Cerebellar cortex (tissue), 1 donor: ENCODE measurements around the gene ALLC.

Experiments
- DNase-seq: peaks from one replicate; pipeline ENCODE4 v3.0.0-alpha.2; 2015; ENCODE audit warnings: low spot score

Gene ALLC

DNA sequence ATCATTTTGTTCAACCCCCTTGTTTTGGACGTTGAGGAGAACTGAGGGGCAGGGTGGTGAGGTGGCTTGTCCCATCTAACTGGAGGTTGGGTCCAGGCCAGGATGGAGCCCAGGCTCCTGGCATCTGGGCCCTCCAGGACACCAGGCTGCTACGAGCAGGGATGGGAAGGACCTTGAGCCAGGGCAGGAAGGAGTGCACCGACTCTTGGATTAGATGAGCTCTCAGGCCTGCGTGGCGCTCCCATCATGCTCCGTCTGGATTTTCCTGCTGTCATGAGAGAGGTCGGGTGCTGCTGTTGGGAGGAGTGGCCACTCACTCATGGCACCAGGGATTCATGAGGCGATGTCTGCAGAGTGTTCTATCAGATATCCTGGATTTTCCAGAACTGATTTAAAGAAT, 18.3 kb upstream of the ALLC start:
- DNase-seq = no peak

DNA sequence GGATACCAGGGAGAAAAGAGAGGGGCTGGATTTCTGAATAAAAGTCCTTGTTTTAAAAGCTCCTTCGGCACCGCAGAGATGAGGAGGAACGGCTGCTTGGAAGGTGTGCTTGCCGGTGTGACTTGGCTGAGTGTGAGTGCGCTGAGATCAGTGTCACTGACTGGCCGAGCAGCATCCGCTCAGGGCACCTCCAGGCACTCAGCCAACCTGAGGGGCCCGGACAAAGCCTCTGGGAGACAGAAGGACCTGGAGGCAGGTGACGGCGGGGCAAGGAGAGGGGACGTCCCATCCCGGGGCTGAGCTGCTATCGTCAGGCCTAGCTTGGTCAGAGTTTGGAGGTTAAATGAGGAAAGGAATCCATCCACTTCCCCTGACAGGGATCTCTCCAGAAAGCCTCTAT, 16.8 kb upstream of the ALLC start:
- DNase-seq = no peak

DNA sequence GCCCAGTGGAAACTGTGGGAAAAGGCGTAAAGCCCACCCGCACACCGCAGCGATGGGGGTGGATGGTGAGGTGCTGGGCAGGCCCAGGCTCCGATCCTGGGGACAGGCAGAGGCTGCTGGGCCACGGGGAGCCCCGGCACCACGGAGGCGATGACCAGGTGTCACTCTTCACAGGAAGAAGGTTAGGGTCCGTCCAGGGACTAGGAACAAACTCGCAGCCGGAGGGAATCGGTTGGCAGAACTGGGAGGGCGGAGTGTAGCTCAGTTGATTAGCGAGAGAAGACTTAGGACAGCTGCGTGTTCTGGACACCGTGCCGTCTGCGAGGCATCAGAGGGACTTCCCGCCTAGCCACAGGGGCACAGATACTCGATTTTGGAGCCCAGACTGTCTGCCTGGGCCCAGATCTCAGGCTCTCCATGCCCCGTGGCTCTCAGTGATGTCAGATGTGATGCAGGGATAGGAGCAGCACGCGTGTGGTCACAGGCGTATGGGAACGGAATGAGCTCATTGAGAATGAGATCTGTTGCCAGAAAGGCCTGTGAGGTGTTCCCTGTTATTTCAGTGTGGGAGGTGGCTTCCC, 16.1 kb upstream of the ALLC start:
- no peak for DNase-seq

DNA sequence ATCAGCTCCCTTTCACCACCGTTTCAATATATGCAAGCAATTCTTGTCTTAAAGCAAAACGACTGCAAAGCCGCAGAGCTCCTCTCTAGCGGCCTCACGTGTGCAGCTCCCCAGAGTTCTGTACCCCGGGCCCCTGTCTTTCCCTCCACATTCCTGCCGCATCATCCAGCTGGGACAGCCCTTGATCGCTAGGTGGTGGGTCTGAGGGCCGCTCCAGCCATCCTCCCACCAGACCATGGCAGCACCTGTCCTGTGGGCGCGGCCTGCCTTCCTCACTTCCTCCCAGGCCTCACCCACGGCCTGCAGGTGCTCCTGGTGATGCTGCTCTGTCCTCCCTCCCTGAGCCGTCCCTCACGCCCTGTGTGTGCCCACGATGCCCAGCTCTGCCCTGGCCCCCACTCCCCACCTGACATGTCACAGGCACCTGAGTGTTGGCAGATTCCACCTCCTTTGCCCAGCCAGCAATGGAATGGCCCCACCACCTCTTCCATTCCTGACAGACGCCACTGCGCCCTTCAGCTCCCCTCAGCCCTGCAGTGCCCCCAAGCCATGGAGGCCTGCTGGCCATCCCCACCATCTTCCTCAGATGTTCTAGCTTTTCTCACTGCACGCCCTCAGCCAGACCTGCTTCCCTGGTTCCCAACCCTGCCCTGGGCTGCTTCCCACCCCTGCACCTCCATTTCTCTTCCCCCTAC, 15.3 kb upstream of the ALLC start:
- DNase-seq = no peak

DNA sequence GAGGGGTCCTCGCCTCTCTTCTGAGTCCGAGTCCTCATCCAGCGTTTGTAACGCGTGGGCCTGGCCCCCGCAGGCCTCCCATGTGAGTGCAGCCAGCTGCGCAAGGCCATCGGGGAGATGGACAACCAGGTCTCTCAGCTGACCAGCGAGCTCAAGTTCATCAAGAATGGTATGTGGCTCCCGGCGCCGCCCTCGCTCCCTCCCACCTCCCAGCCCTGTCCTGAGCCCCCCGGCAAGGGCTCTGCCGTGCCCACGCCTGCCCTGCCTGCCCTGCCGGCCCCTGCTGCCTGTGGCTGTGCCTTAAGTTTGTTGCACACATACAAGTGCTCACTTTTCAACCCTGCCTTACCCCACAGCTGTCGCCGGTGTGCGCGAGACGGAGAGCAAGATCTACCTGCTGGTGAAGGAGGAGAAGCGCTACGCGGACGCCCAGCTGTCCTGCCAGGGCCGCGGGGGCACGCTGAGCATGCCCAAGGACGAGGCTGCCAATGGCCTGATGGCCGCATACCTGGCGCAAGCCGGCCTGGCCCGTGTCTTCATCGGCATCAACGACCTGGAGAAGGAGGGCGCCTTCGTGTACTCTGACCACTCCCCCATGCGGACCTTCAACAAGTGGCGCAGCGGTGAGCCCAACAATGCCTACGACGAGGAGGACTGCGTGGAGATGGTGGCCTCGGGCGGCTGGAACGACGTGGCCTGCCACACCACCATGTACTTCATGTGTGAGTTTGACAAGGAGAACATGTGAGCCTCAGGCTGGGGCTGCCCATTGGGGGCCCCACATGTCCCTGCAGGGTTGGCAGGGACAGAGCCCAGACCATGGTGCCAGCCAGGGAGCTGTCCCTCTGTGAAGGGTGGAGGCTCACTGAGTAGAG, 14.4 kb upstream of the ALLC start:
- no peak for DNase-seq

DNA sequence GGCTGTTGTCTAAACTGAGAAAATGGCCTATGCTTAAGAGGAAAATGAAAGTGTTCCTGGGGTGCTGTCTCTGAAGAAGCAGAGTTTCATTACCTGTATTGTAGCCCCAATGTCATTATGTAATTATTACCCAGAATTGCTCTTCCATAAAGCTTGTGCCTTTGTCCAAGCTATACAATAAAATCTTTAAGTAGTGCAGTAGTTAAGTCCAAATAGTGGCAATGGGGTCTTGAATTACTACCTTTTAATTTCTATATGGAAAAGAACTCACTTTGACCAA, 13.8 kb upstream of the ALLC start:
- DNase-seq = no peak

DNA sequence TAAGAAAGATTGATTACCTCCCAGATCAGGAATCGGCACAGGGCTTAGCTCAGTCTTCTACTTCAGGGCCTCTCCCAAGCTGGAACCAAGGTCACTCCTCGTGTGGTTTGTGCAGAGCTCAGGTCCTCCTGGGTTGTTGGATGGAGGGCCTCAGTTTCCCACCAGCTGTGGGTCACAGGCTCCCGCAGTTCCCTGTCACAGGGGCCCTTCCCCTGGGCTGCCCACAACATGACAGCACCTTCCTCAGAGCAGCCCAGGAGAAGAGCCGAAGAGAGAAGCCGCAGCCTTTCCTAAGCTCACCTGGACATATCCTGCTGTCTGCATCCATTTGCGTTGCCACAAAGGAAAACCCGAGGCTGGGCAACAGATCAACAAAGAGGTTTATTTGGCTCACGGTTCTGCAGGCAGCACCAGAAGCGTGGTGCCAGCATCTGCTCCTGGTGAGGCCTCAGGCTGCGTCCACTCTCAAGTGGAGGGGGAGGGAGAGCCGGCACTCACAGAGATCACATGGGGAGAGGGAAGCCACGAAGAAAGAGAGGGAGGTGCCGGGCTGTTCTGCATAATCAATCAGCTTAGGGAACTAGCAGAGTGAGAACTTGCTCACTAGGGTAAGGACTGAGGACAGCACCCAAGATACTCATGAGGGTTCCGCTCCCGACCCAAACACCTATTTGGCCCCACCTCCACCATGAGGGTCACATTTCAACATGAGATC, 13.0 kb upstream of the ALLC start:
- no peak for DNase-seq

DNA sequence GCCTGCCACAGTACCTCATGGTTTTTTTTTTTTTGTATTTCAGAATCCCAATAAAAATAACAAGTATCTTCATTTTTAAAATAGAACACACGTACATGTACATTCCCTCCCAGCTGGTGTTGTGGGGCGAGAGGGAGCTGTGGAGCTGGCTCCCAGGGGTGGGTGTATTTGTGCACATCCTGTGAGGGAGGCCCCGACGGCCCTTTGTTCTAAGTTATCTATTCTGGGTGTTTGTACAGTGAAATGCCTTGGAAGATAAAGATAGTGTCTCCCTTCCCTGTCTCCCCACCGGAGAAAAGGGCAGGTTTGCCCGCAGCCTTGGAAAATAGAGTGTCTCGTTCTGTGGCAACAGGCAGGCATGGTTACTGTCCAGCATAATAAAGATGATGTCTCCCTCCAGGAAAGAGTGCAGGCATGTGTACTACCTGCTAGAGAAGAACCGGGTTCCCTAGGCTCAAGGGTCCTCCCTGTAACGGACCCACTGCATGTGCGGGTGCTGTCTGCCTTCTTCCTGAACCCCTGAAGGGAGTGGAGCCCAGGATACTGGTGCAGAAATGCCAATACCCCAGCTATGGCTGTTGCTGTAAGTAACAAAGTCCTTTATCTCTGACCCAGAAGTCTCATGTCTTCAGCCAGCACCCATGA, 12.1 kb upstream of the ALLC start:
- no peak for DNase-seq

DNA sequence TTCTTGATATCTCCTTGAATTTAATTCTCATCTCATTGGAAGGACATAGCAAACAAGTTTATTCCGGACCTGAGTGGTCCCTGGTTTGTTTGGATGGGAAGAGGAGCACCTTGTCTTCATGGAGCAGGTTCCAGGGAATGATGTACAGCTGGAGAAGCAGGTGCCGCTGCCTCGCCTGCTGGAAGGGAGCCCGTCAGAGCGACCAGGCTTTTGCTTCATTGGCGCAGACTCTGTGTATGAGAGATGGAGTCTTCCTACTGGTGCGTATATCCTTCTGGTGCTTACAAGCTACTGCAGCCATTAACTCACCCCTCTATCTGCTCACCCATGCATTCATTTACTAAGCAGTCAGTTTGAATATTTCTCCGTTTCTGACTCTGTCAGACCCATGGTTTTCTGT, 11.6 kb upstream of the ALLC start:
- DNase-seq = no peak

DNA sequence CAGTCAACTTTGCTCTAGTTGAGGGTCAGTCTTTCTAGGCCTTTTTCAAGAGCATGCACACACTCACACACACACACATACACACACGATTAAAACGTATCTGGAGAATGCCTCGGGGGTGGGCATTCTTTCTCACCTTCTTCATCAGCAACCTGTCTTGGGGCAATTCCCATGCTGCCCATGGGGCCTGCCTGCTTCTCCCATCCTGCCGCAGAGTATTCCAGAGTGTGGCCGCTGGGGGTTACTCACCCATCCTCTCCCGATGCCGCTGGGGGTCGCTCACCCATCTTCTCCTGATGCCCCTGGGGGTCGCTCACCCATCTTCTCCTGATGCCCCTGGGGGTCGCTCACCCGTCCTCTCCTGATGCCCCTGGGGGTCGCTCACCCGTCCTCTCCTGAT, 10.8 kb upstream of the ALLC start:
- DNase-seq = no peak

DNA sequence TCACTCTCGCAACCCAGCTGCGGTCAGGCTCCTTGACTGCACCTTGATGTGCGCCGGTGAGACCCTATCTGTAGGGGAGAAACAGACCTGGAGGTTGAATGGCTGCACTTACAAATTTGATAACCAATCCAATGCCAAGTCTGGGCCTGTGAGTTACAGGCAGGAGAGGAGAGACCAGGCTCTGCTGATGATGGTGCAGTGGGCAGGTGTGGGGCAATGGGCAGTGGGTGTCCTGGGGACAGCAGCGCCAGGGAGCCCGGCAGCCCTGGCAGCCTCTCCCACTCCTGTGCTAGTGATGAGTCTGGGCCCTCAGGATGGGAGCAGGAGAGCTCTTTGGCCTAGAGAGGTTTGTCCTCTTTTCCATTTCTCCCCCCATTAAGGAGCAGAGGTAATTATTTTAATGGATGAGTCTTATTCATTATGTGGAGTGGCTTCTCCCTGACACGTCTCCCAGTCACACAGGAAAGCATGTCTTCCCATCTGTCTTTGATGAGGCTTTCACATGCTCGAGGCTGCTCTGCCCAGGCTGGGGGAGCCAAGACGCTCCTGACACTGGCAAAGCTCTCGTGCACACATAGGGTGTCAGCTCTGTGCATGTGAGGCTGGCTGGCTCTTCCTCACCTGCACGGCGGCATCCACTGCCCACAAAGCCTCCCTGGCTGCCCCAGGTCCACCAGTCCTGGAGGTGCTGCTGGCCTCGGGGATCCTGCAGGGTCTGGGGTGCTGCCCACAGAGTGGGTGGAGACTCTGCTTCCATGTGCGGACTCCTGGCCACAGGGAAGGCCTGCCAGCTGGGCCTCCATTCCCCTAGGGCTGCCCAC, 10.0 kb upstream of the ALLC start:
- DNase-seq = no peak

DNA sequence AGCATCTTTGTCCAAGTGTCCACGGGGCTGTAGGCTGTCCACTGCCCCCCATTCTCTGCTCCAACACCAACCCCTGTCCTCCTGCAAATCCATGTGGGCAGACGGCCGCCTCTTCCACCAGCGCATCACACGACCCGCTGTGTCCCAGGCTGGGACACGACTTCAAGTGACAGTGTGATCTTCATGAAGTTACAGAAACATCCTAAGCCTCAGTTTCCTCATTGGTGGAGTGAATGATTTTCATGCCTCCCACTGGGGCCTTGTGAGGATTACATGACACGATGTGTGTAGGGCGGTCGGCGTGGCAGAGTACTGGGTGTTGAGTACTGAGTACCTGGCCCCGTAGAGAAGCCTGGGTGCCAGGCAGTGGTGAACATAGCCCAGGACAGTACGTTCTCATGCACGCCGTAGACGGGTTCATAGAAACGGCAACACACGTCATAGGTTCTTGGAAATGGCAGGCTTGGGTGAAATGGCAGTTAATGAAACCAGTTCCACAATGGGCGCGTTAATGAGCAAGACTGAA, 9.3 kb upstream of the ALLC start:
- DNase-seq = no peak

DNA sequence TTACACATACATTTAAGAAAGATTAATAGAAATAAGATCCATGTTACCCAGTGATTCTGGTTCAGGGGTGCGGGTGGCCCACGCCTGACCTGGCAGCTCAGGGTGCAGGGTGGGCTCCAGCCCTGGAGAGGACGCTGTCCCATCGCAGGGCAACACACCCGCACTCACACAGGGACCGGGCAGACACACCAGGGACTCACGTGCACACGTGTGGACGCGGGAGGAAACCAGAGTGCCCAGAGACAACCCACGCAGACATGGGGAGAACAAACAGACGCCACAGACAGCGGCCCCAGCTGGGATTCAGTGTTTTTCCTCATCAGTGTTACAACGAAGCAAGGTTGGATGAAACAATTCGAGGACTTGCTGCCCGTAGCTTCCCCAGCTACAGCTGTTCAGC, 8.4 kb upstream of the ALLC start:
- DNase-seq = no peak

DNA sequence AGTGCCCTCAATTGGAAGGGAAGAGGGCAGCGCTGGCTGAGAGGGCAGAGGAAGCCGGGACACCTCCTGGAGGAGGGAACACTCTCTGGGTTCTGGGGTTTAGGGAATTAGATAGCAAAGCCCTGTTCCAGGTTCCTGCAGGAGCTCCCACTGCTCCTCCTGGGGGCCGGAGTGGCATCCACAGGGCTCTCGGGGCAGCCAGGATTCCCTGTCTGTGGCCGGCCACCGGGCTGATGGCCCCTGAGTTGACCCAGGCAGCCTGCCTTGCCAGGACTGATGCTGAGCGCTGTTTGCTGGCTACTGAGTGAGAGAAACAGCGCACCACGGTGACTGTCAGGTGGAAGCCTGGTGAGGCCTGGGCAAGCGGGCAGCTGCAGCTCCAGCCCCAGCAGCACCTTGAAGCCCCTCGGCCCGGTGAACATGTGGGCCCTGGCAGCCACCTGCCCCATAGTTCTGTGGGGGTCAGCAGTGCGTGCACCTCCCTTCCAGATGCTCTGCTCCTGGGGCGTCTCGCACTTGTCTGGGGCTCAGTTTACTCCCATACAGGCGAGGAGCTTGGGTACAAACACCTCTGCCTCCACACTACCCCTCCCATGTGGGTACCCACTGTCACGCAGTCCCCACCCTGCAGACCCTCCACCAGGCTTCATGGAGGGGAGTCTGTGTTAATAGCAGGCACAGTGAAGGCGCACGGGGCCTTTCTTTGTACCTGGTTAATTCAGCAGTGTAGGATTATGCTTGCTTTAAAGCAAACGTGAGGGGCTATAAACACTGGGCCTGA, 7.7 kb upstream of the ALLC start:
- DNase-seq = no peak

DNA sequence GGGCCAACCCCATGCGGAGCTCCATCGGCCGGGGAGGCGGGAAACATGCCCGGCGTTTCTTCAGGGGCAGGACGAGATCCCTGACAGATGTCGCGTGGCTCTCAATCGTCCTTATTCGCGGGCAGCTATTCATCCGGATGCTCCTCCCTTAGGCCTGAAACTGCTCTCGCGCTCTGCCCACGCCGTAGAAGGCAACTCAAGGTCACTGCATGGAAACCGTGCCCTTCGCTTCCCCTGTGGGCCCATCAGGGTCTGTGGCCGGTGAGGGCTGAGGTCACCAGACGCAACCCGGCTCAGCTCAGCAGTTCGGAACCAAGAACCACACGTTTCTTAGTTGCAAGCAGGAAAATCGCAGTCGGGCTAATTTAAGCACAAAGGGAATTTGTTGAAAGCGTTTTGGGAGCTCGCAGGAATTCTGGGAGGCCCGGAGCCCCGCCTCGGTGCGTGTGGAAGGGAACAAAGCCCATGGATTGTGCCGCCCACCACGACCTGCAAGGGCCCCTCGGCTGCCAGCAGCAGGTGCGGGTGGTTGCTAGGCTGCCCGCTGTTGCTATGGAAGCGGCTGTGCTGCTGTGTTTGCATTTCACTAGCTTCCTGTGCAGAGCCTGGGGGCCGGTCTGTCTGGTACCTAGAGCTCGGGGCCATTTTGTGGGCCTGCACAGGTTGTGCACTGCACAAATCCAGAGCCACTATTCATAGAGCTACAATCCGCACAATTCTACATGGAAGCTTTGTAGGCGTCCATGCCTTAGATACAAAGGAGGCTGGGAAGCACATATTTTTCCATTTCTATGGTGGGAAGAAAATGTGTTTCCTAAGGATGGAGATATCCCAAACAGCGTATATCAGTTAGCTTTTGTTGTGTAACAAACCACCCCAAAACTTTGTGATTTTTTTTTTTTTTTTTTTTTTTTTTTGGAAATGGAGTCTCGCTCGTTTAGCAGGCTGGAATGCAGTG, 6.0 kb upstream of the ALLC start:
- peak; percentile 63 for DNase-seq

DNA sequence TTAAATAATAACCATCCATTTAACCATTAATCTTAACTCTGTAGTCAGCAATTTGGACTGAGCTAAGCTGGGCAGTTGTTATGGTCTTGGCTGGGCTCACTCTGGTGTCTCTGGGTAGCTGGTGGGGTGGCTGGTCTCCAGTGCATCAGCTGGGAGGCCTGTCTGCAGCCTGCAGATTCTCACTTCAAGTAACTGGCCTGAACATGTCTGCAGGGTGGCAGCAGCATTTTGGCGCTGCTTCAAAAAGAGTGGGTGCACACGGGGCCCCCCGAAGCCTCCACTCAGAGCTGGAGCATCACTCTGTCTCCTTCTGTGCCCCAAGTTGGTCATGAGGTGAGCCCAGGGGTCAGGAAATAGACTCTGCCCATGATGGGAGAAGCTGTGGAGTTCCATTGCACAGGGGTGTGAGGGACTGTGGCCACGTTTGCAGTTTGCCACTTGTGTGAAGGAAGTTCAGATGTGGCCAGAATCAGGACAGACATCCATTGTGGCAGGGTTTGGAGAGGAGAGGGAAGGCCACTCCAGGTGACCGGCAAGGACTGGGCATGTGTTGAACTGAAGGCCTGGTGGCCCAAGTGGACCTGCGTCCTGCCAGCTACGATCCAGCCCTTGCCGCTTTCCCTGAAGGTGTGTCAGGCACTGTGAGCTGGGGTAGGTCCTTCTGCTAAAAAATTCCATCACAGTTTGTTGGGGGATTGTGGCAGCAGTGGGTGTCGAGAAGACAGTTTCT, 4.9 kb upstream of the ALLC start:
- DNase-seq = no peak

DNA sequence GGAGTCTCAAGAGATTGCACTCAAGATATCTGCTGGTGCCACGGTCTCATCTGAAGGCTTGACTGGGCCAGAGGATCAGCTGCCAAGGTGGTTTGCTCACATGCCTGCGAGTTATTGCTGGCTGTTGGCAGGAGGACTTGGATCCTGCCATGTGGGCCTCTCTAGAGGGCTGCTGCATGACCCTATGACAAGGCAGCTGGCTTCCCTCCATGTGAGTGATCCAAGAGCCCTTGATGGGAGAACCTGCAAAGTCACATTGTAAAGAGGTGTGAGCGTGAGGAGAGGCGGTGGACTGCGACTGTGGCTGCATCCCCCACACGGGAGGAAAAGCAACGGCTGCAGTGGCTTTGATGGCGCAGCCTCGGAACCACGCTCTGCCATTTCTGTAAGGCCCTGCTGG, 4.0 kb upstream of the ALLC start:
- no peak for DNase-seq

DNA sequence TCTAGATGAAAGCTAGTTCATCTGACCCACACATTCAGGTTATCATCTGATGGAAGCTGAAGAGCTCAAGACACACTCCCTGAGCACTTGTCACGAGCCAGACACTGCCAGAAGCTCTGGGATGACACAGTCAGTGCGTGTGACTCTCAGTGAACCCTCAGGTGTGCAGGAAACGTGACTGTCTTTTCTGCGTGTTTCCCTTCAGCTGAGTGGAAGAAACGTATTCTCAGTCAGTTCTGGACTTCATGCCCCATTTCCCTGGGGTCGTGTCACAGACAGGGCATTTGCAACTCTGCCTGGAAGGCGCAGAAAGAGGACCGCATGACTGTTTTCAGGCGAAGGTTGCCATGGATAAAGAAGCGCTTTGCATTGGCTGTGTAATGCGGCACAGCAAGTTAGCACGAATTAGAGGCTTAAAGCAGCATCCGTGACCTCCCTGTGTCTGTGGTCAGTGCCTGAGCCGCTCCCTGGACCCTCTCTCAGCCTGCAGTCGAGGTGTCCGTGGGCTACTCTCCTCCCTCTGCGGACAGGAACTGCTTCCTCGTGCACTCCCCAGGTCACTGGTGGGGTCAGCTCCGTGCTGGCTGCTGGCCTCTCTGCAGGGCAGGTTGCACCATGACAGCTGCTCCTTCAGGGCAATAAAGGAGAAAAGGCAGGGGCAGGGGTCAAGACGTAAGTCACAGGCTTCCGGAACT, 3.3 kb upstream of the ALLC start:
- DNase-seq = no peak
